Measurements from ENCODE around the gene FXYD4.
"Not testable (repeated sequence)": the region's sequence is repeated elsewhere in the genome, so short reads cannot be mapped to it uniquely, and the experiment has no call there.

FXYD4 gene

GRCh38 chr10:43371418-43371817 lies at the start of gene FXYD4:
Gene FXYD4, plus strand, starts transcription at chr10:43371636. Its CDS starts 2,111 bp downstream, at chr10:43373747.
- DNase-seq: no peak

GRCh38 chr10:43322331-43322730 lies 49.1 kb upstream of the FXYD4 start:
- DNase-seq: no peak

GRCh38 chr10:43322769-43323168 lies 48.7 kb upstream of the FXYD4 start:
- no peak for DNase-seq

- DNase-seq: no peak
These were observed 48.2 kb upstream of the FXYD4 start for GRCh38 chr10:43323245-43323644.

GRCh38 chr10:43324876-43325275 lies 46.6 kb upstream of the FXYD4 start:
- DNase-seq: no peak

- DNase-seq: no peak
These were observed 44.3 kb upstream of the FXYD4 start for GRCh38 chr10:43327171-43327570.

GRCh38 chr10:43327986-43328385 lies 43.5 kb upstream of the FXYD4 start:
- DNase-seq: no peak

GRCh38 chr10:43328810-43329209 lies 42.6 kb upstream of the FXYD4 start:
- DNase-seq: not testable (repeated sequence)

GRCh38 chr10:43329246-43329885 lies 42.1 kb upstream of the FXYD4 start:
- DNase-seq: not testable (repeated sequence)

GRCh38 chr10:43330049-43330823 lies 41.2 kb upstream of the FXYD4 start:
- DNase-seq: not testable (repeated sequence)

- DNase-seq: not testable (repeated sequence)
These were observed 40.7 kb upstream of the FXYD4 start for GRCh38 chr10:43330824-43331127.

- no peak for DNase-seq
These were observed 37.8 kb upstream of the FXYD4 start for GRCh38 chr10:43333653-43334052.

- DNase-seq: no peak
These were observed 35.4 kb upstream of the FXYD4 start for GRCh38 chr10:43336061-43336460.

- DNase-seq: no peak
These were observed 34.7 kb upstream of the FXYD4 start for GRCh38 chr10:43336641-43337318.

GRCh38 chr10:43337536-43337935 lies 33.9 kb upstream of the FXYD4 start:
- not testable (repeated sequence) for DNase-seq

GRCh38 chr10:43338117-43338516 lies 33.3 kb upstream of the FXYD4 start:
- DNase-seq: no peak

GRCh38 chr10:43339136-43339535 lies 32.3 kb upstream of the FXYD4 start:
- DNase-seq: no peak

GRCh38 chr10:43340101-43340500 lies 31.3 kb upstream of the FXYD4 start:
- DNase-seq: no peak

GRCh38 chr10:43340619-43341018 lies 30.8 kb upstream of the FXYD4 start:
- DNase-seq: no peak

GRCh38 chr10:43341450-43341849 lies 30.0 kb upstream of the FXYD4 start:
- DNase-seq: no peak

- no peak for DNase-seq
These were observed 28.9 kb upstream of the FXYD4 start for GRCh38 chr10:43342279-43343125.

GRCh38 chr10:43343126-43343525 lies 28.3 kb upstream of the FXYD4 start:
- no peak for DNase-seq

GRCh38 chr10:43344051-43344450 lies 27.4 kb upstream of the FXYD4 start:
- DNase-seq: no peak
